Dendritic cell treated with granulocyte-macrophage colony-stimulating factor and Interleukin-4, amounts not matched to agents 40 ng/mL and 50 ng/mL, for 4 days (primary cell): Measurements from ENCODE around the gene SAMD3.
"Not testable (repeated sequence)": the region's sequence is repeated elsewhere in the genome, so short reads cannot be mapped to it uniquely, and the experiment has no call there.

ENCODE experiments used
- H3K27ac Mint-ChIP-seq: one replicate; pipeline ENCODE4 v1.8.0; 2022; ENCODE audit warnings: mild to moderate bottlenecking, mixed read lengths
- H3K27me3 Mint-ChIP-seq: one replicate; pipeline ENCODE4 v1.8.0; 2022; ENCODE audit warnings: mild to moderate bottlenecking, mixed read lengths
- H3K36me3 Mint-ChIP-seq: one replicate; pipeline ENCODE4 v1.8.0; 2022; ENCODE audit warnings: low read depth, mixed read lengths
- H3K4me1 Mint-ChIP-seq: one replicate; pipeline ENCODE4 v1.8.0; 2022; ENCODE audit warnings: low read depth, mixed read lengths
- H3K4me3 Mint-ChIP-seq: one replicate; pipeline ENCODE4 v1.8.0; 2022; ENCODE audit warnings: mild to moderate bottlenecking, moderate library complexity, mixed read lengths
- H3K9me3 Mint-ChIP-seq: one replicate; pipeline ENCODE4 v1.8.0; 2022; ENCODE audit warnings: mixed read lengths
- intact Hi-C: fragments of 100-400 bp; cut with micrococcal nuclease; formaldehyde crosslinking; loops from one replicate; pipeline ENCODE4 v1.15.0; 2022

Gene SAMD3

GRCh38 chr6:130117187-130117701, 105.5 kb downstream of the SAMD3 start:
- H3K27me3 Mint-ChIP-seq, H3K4me3 Mint-ChIP-seq, H3K27ac Mint-ChIP-seq, intact Hi-C loops, H3K36me3 Mint-ChIP-seq, H3K9me3 Mint-ChIP-seq: not testable (repeated sequence)
- peaks cover 16% of the 10 kb centered on the region for H3K4me1 Mint-ChIP-seq

- Mint-ChIP-seq H3K27ac (no peak overlapping the region), H3K36me3 (no peaks in the 10 kb centered on the region), H3K9me3 (no peaks in the 10 kb centered on the region), H3K4me1 (peaks cover 16% of the 10 kb centered on the region), H3K4me3 (no peak overlapping the region), H3K27me3 (no peaks in the 10 kb centered on the region)
- intact Hi-C loops = no loop called here
These were observed 106.5 kb downstream of the SAMD3 start for GRCh38 chr6:130116273-130116672.

- H3K9me3 Mint-ChIP-seq = peaks cover 2% of the 10 kb centered on the region
- no peaks in the 10 kb centered on the region for H3K27me3 Mint-ChIP-seq
- peaks cover 16% of the 10 kb centered on the region for H3K4me1 Mint-ChIP-seq
- intact Hi-C loops = no loop called here
- H3K4me3 Mint-ChIP-seq = no peak overlapping the region
- H3K36me3 Mint-ChIP-seq = peaks cover 2% of the 10 kb centered on the region
- peak overlapping the region; percentile 32 for H3K27ac Mint-ChIP-seq
These were observed 107.7 kb downstream of the SAMD3 start for GRCh38 chr6:130115036-130115435.

GRCh38 chr6:130113201-130113710, 109.5 kb downstream of the SAMD3 start:
- no peak overlapping the region for H3K4me3 Mint-ChIP-seq
- H3K9me3 Mint-ChIP-seq = peaks cover 8% of the 10 kb centered on the region
- H3K27ac Mint-ChIP-seq = no peak overlapping the region
- no peaks in the 10 kb centered on the region for H3K27me3 Mint-ChIP-seq
- H3K36me3 Mint-ChIP-seq = peaks cover 15% of the 10 kb centered on the region
- peaks cover 16% of the 10 kb centered on the region for H3K4me1 Mint-ChIP-seq
- intact Hi-C loops = no loop called here

- no peak overlapping the region for H3K4me3 Mint-ChIP-seq
- H3K9me3 Mint-ChIP-seq = peaks cover 8% of the 10 kb centered on the region
- intact Hi-C loops = no loop called here
- H3K4me1 Mint-ChIP-seq = peaks cover 16% of the 10 kb centered on the region
- no peak overlapping the region for H3K27ac Mint-ChIP-seq
- H3K36me3 Mint-ChIP-seq = peaks cover 15% of the 10 kb centered on the region
- H3K27me3 Mint-ChIP-seq = no peaks in the 10 kb centered on the region
These were observed 111.7 kb downstream of the SAMD3 start for GRCh38 chr6:130111031-130111430.

GRCh38 chr6:130107710-130108109, 115.0 kb downstream of the SAMD3 start:
- Mint-ChIP-seq H3K4me1 (peaks cover 7% of the 10 kb centered on the region), H3K4me3 (no peak overlapping the region), H3K36me3 (peaks cover 15% of the 10 kb centered on the region), H3K27ac (no peak overlapping the region), H3K9me3 (peaks cover 8% of the 10 kb centered on the region), H3K27me3 (no peaks in the 10 kb centered on the region)
- intact Hi-C loops = no loop called here

- H3K4me1 Mint-ChIP-seq = peaks cover 7% of the 10 kb centered on the region
- peaks cover 8% of the 10 kb centered on the region for H3K9me3 Mint-ChIP-seq
- no peak overlapping the region for H3K27ac Mint-ChIP-seq
- peaks cover 23% of the 10 kb centered on the region for H3K36me3 Mint-ChIP-seq
- intact Hi-C loops = no loop called here
- H3K4me3 Mint-ChIP-seq = no peak overlapping the region
- H3K27me3 Mint-ChIP-seq = no peaks in the 10 kb centered on the region
These were observed 116.6 kb downstream of the SAMD3 start for GRCh38 chr6:130105996-130106704.

- Mint-ChIP-seq H3K27me3 (no peaks in the 10 kb centered on the region), H3K27ac (no peak overlapping the region), H3K36me3 (peaks cover 14% of the 10 kb centered on the region), H3K4me1 (no peaks in the 10 kb centered on the region), H3K9me3 (no peaks in the 10 kb centered on the region), H3K4me3 (no peak overlapping the region)
- intact Hi-C loops = no loop called here
These were observed 123.6 kb downstream of the SAMD3 start for GRCh38 chr6:130099119-130099518.

- Mint-ChIP-seq H3K9me3 (no peaks in the 10 kb centered on the region), H3K36me3 (peaks cover 14% of the 10 kb centered on the region), H3K4me3 (no peak overlapping the region), H3K27me3 (no peaks in the 10 kb centered on the region), H3K4me1 (no peaks in the 10 kb centered on the region), H3K27ac (no peak overlapping the region)
- intact Hi-C loops = no loop called here
These were observed 124.4 kb downstream of the SAMD3 start for GRCh38 chr6:130098317-130098716.
